ENCODE data around the gene IPCEF1.
"Not testable (repeated sequence)": the region's sequence is repeated elsewhere in the genome, so short reads cannot be mapped to it uniquely, and the experiment has no call there.

The IPCEF1 gene

GRCh38 chr6:154370545-154370944 is 13.9 kb upstream of the IPCEF1 start:
- DNase-seq = peak; percentile 10

- DNase-seq = no peak
Observed at GRCh38 chr6:154367839-154368695, 11.5 kb upstream of the IPCEF1 start.

GRCh38 chr6:154367336-154367735 is 10.7 kb upstream of the IPCEF1 start:
- no peak for DNase-seq

- no peak for DNase-seq
Observed at GRCh38 chr6:154363821-154364220, 7.2 kb upstream of the IPCEF1 start.

GRCh38 chr6:154361476-154361875 is 4.9 kb upstream of the IPCEF1 start:
- DNase-seq = no peak

GRCh38 chr6:154360476-154360875 is 3.9 kb upstream of the IPCEF1 start:
- no peak for DNase-seq

GRCh38 chr6:154359679-154360078 is 3.1 kb upstream of the IPCEF1 start:
- no peak for DNase-seq

- no peak for DNase-seq
Observed at GRCh38 chr6:154359161-154359574, 2.6 kb upstream of the IPCEF1 start.

GRCh38 chr6:154358019-154358545 is 1.5 kb upstream of the IPCEF1 start:
- no peak for DNase-seq

GRCh38 chr6:154356113-154356512 is 490 bp downstream of the IPCEF1 start:
- no peak for DNase-seq

- no peak for DNase-seq
Observed at GRCh38 chr6:154354265-154354777, 2.3 kb downstream of the IPCEF1 start.

GRCh38 chr6:154353626-154354025 is 3.0 kb downstream of the IPCEF1 start:
- DNase-seq = no peak

GRCh38 chr6:154352898-154353585 is 3.6 kb downstream of the IPCEF1 start:
- no peak for DNase-seq

GRCh38 chr6:154350293-154350692 is 6.3 kb downstream of the IPCEF1 start:
- no peak for DNase-seq

- no peak for DNase-seq
Observed at GRCh38 chr6:154347981-154348380, 8.6 kb downstream of the IPCEF1 start.

- no peak for DNase-seq
Observed at GRCh38 chr6:154345811-154346210, 10.8 kb downstream of the IPCEF1 start.

- DNase-seq = no peak
Observed at GRCh38 chr6:154343473-154344308, 12.9 kb downstream of the IPCEF1 start.

- no peak for DNase-seq
Observed at GRCh38 chr6:154341871-154342270, 14.7 kb downstream of the IPCEF1 start.

GRCh38 chr6:154341336-154341735 is 15.3 kb downstream of the IPCEF1 start:
- no peak for DNase-seq

GRCh38 chr6:154337406-154338005 is 19.1 kb downstream of the IPCEF1 start:
- no peak for DNase-seq

GRCh38 chr6:154334147-154334546 is 22.5 kb downstream of the IPCEF1 start:
- DNase-seq = not testable (repeated sequence)

GRCh38 chr6:154331750-154332149 is 24.9 kb downstream of the IPCEF1 start:
- no peak for DNase-seq

All from NCI-H1105 treated with DMSO at 0.1 percent for 48 hours (cell line).